Activated CD8-positive, alpha-beta memory T cell treated with anti-CD3 and anti-CD28 coated beads for 1 hour (primary cell): ENCODE data around the gene CRTC2.
"Not testable (repeated sequence)": the region's sequence is repeated elsewhere in the genome, so short reads cannot be mapped to it uniquely, and the experiment has no call there.

Experiments used
- DNase-seq, 2 donors: peaks; one replicate each; pipeline ENCODE4 v3.0.0-alpha.2; 2020; ENCODE audit warnings: low read depth in 1 of 2; ENCODE audit errors: extremely low read depth in 1 of 2

Gene CRTC2, protein sequence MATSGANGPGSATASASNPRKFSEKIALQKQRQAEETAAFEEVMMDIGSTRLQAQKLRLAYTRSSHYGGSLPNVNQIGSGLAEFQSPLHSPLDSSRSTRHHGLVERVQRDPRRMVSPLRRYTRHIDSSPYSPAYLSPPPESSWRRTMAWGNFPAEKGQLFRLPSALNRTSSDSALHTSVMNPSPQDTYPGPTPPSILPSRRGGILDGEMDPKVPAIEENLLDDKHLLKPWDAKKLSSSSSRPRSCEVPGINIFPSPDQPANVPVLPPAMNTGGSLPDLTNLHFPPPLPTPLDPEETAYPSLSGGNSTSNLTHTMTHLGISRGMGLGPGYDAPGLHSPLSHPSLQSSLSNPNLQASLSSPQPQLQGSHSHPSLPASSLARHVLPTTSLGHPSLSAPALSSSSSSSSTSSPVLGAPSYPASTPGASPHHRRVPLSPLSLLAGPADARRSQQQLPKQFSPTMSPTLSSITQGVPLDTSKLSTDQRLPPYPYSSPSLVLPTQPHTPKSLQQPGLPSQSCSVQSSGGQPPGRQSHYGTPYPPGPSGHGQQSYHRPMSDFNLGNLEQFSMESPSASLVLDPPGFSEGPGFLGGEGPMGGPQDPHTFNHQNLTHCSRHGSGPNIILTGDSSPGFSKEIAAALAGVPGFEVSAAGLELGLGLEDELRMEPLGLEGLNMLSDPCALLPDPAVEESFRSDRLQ

DNA sequence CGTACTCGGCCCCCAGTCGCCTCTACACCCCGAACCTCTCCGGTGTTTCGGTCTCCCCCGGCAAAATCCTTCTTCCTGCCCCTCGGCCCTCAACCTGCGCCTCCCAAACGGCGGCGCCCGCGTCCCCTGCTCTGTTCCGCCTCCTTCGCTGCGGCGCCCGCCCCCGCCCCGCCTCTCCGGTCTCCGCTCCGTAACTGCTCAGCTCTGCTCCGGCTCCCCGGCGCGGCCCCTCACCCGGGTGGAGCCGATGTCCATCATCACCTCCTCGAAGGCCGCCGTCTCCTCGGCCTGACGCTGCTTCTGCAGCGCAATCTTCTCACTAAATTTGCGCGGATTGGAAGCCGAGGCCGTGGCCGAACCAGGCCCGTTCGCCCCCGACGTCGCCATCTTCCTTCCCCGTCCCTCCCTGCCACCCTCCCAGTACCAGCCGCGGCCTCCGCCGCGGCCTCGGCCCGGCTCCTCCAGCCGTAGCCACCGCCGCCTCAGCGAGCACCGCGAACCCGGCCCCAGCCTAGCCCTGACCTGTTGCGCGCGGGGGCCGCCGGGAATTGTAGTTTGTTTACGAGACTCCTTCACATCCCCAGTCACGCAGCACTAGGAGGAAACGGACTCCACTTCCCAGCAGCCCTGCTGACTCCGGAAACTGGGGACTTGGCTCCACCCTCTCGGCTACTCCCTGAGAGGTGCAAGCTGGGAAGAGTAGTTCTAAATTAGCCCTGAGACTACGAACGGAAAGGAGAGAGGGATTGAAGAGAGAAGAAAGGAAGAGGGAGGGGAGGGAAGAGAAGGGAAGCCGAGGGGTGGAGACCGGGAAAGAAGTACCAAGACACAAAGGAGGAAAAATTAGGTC is at the start of gene CRTC2:
Gene CRTC2 (minus strand): TSS at position 502 of the 850 bp plus-strand sequence. CDS start 115 bp downstream, at position 387.
- DNase-seq = peak; percentile 90 to 96

DNA sequence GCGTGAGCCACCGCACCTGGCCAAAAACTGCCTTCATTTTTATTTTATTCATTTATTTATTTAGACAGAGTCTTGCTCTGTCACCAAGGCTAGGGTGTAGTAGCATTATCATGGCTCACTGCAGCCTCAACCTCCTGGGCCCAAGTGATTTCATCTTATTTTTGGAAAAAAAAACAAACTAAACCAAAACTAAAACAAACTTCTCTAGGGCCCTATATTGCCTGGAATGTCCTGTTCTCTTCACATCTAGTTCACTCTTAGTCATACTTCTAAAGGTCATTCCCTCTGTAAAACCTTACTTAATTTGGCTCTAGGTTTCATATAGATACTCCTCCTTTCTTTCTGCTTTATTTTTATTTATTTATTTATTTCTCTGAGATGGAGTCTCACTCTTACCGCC is 47.7 kb upstream of the CRTC2 start:
- no peak for DNase-seq

DNA sequence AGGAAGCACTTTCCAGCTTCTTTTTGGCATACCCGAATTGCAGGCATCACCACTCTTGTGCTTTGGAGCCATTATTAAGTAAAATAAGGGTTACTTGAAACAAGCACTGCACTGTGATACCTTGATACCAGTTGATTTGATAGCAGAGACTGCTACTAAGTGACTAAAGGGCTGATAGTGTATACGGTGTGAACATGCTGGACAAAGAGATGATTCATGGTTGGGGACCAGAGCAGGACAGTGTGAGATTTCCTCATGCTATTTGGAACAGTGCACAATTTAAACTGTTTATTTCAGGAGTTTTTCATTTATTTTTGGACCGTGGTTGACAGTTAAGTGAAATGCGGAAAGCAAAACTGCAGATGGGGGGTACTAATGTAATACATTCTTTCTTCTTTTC is 42.0 kb upstream of the CRTC2 start:
- DNase-seq = no peak

DNA sequence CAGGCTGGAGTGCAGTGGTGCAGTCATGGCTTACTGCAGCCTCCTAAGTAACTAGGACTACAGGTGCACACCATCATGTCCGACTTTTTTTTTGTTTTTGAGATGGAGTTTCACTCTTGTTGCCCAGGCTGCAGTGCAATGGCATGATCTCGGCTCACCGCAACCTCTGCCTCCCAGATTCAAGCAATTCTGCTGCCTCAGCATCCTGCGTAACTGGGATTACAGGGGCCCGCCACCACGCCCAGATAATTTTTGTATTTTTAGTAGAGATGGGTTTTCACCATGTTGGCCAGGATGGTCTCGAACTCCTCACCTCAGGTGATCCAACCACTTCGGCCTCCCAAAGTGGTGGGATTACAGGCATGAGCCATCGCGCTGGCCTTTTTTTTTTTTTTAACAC is 38.5 kb upstream of the CRTC2 start:
- not testable (repeated sequence) for DNase-seq

DNA sequence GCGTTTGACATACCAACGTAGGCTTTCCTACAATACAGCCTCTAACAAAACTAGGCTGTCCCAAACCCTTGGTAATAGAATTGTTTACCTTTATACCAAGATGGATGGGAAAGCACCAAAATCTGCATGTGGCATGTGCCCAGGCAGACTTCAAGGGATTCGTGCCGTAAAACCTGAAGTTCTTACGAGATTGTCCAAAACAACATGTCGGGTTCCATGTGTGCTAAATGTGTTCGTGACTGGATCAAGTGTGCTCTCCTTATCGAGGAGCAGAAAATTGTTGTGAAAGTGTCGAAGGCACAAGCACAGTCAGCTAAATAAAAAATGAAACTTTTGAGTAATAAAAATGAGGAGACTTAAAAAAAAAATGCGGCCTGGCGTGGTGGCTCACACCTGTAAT is 37.2 kb upstream of the CRTC2 start:
- no peak for DNase-seq

- DNase-seq = no peak
Observed at GRCh38 chr1:153995202-153995601, 36.8 kb upstream of the CRTC2 start.

DNA sequence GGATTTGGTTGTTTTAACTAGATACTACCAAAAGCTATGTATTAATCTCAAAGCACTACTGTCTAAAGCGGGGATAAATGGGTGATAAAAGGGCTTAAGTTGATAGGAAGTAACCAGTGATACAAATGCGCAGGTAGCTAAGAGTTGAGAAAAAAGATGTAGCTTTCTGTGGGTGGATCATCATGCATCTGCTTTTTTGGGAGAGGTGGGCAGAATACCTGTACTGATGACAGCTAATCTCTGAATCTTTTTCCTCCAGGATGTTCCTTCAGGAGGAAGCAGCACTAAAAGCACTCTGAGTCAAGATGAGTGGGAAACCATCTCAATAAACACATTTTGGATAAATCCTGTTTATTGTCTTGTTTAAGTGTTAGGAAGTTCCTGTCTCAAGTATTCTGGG is 33.4 kb upstream of the CRTC2 start:
- no peak for DNase-seq

- no peak for DNase-seq
Observed at GRCh38 chr1:153991151-153991630, 32.8 kb upstream of the CRTC2 start.

GRCh38 chr1:153990468-153991150 is 32.2 kb upstream of the CRTC2 start, which contains the start of gene RPS27:
Gene RPS27, plus strand, starts transcription at chr1:153990762. Its CDS starts 35 bp downstream, at chr1:153990797.
- DNase-seq = peak; percentile 66 to 77

- DNase-seq = no peak
Observed at GRCh38 chr1:153987621-153988020, 29.2 kb upstream of the CRTC2 start.

GRCh38 chr1:153985941-153986761 is 27.7 kb upstream of the CRTC2 start, which contains the start of gene RAB13:
Gene RAB13, minus strand, starts transcription at chr1:153986339. Its CDS starts 103 bp downstream, at chr1:153986236.
- DNase-seq = no peak

DNA sequence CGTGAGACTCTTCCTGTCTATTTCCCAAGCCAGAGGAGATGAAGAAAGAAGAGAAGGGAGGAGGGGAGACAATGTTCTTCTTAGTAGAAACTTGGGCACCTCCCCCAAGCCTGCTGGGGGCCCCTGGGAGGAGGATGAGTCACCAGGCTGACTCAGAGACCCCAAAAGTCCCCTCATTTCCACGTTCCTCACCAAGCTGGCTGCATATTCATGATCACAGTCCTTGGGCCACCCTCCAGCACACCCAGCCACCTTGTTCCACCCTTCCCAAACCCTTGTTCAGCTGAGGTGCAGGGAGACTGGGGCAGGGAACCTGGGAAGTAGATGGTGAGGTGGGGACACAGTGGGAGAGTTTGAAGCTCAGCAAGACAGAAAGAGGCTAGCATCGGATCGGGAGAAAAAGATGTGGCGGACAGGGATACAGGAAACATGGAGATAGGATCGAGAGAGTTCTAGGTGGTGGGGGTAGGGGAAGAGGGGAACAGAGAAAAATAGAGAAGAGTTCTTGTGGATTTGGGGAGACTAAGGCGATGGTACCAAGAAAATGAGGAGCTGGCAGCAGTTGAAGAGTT is 27.0 kb upstream of the CRTC2 start:
- DNase-seq = no peak

DNA sequence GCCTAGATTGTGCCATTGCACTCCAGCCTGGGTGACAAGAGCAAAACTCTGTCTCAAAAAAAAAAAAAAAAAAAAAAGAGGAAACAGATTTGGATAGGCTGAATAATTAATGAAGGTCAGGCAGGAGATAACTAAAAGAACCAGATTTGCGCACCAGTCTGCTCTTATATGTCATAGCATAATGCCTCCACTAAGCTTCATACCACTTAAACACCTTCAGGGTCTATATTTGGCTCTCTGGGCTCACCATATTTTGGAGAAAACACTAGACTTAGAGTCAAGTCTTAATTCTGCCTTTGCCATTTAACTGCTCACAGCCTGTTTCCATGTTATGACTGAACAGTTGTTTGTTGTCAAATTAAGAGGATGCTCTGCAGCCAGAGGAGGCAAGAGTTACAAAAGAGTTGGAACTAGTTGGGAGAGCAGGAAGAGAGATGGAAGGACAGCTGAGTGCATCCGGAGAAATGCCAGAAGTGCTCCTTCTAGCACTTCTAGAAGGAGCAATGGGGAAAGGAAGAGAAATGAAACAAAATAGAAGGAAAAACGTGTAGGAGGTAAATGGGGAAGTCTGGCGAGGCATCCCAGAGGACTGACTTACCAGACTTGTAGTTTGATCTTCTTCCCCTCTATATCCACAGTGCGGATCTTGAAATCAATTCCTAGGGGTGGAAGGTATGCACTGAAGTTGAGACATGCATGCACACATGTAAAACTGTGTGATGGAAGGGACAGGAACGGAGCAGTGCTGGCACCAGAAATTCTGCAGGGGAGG is 25.9 kb upstream of the CRTC2 start:
- DNase-seq = no peak

GRCh38 chr1:153981735-153982134 is 23.3 kb upstream of the CRTC2 start:
- not testable (repeated sequence) for DNase-seq

DNA sequence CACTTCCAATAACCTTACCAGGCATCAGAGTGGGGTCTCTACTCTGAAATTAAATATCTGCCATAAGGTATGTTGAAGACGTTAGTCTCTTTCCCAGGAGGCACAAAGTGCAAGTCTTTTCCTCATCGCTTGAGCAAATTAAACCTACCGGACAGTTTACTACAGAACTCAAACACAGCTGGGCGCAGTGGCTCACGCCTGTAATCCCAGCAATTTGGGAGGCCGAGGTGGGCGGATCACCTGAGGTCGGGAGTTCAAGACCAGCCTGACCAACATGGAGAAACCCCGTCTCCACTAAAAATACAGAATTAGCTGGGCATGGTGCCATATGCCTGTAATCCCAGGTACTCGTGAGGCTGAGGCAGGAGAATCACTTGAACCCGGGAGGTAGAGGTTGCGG is 20.7 kb upstream of the CRTC2 start:
- not testable (repeated sequence) for DNase-seq

GRCh38 chr1:153978274-153978909 is 20.0 kb upstream of the CRTC2 start:
- DNase-seq = no peak

- peak; percentile 59 to 73 for DNase-seq
Observed at GRCh38 chr1:153977250-153978240, 19.1 kb upstream of the CRTC2 start, which contains the start of gene JTB. Gene JTB, minus strand, starts transcription at chr1:153977674. Its CDS starts 422 bp downstream, at chr1:153977252.
